HG03442 (cell line): ENCODE data around the gene ZNF764.
A peak's percentile ranks its signal among the peaks of the same experiment; 100 is the strongest.

Experiments used
- ATAC-seq: cut with Tn5 transposase; IDR thresholded peaks from one replicate; pipeline ENCODE4 v1.9.1; 2021; ENCODE audit warnings: mild to moderate bottlenecking, moderate library complexity; ENCODE audit not compliant: unreplicated experiment

Gene ZNF764

DNA sequence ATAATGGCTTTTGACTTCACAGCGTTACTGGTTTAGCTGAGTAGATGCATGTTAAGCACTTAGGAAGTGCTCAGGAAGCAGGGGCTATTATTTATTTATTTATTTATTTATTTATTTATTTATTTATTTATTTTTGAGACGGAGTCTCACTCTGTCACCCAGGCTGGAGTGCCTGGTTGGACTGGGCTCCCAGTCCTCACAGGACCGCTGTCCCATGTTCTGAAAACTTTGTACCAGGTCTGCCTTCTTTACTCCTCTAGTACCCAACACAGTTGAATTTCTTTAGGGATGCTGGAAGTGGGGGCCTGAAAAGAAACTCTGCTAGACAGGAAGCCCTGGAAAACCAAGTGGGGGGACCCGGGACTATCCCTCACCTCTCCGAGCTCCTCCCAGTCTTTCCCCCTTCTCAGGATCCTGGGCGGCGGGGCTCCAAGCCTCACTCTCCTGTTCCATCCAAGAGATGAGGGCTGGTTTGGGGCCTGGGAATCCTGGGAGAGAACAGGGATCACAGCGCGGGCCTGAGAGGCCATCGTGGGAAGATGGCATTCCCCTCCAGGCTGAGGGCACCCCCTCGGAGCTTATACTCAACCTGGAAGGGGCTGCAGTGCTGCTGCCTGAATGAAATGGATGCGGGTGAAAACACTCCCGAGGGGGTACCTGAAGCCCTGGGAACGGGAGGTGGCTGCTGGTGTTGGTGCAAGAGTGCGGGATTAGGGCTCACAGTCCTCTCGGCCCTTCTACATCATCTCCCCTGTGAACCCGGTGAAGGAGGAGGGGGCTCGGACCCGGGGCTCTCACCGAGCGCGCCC, 12.7 kb upstream of the ZNF764 start:
- peak; percentile 2 for ATAC-seq

DNA sequence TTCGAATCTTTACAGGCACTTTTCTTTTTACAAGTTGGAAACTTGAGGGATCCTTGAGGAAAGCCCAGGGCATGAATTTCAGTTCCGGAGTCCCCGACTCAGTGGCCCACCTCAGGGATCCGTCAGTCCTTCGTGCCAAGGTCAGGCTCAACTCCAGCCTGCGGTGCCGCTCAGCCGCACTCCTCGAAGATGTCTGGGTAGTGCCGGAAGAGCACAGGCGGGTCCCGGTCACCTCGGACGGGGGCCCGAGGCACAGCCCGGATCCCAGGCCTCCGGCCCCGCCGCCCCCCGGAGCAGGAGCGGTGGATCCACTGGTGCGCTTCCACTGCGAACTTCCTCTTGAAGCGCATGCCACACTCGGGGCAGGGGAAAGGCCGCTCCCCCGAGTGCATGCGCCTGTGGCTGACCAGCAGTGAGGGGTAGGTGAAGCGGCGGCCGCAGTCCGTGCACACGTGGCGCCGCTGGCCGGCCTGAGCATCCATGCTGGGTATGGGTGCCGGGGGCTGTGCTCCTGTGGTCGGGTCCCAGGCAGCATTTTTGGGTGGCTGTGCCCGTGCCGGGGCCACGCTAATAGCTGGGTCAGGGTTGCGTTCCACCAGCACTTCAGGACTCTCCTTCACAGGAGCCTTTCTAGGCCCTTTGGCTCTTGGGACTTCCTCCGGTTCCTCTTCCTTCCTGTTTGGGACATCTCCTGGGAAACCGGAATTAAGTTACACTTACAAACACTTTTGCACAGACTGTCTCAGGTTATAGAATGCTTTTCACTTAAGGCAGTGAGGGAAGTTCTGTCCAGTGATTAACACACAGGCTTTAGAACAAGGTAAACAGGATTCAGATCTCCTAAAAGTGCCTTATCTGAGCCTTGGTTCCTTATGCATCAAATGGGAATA, 11.8 kb upstream of the ZNF764 start:
- ATAC-seq, result no peak

DNA sequence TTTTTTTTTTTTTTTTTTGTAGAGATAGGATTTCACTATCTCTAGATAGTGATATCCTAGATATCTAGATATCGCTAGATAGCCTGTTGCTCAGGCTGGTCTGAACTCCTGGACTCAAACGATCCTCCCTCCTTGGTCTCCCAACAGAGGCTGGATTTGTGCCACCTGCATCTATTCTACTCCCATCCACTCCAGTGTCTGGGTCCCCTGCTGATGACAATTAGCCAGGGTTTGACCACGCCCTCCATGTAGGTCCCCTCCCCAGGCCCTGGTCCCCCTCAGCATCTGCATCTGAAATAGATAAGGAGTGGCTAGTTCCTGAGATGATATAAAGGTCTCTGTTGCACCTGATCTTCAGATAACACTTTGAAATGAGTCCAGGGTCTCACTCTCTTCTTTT, 11.1 kb upstream of the ZNF764 start:
- no peak for ATAC-seq

DNA sequence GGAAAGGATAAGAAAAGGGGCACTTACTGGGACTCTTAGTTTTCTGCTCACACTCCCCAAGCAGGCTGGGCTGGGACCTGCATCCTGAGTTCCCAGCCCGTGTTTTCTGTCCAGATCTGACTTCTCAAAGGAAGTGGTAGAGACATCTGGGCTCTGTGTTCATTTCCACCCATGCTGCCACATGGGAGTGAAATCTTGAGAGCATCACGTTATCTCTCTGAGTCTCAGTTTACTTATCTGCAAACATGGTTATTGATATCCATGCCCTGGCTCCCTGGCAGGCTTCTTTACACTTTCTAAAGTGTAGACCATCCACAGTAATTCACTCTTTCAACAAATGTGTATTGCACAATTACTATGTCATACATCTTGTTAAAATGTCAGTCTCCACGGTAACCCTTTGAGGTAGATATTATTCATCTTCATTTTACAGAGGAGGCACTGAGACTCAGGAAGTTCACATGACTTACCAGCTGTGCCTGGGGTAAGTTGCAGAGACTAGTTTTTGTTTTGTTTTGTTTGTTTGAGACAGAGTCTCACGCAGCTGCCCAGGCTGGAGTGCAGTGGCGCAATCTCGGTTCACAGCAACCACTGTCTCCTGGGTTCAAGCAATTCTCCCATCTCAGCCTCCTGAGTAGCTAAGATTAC, 9.9 kb upstream of the ZNF764 start:
- ATAC-seq, result no peak

DNA sequence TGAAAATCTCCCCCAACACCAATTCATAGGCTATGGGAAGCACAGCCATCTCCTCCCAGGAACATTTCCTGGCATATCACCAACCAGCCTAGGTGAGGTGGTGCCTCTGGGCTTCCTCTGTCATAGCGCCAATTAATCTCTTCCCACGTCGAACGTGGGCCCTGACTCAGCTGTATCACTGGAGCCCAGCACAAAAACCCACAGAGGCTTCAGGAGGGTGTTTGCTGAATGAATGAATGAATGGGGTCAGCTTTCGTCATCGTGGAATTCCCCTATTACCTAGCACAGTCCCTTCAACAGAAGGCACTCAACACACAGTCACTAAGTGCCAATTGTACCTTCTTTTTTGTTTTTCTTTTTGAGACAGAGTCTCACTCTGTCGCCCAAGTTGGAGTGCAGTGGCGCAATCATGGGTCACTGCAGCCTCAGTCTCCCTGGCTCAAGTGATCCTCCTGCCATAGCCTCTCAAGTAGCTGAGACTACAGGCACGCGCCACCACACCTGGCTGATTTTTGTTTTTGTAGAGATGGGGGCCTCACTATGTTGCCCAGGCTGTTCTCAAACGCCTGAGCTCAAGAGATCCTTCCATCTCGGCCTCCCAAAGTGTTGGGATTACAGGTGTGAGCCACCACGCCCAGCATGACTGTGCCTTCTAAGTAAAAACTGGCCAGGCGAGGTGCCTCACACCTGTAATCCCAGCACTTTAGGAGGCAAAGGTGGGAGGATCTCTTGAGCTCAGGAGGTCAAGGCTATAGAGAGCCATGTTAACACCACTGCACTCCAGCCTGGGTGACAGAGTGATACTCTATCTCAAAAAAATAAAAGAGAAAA, 9.2 kb upstream of the ZNF764 start:
- ATAC-seq, result no peak

DNA sequence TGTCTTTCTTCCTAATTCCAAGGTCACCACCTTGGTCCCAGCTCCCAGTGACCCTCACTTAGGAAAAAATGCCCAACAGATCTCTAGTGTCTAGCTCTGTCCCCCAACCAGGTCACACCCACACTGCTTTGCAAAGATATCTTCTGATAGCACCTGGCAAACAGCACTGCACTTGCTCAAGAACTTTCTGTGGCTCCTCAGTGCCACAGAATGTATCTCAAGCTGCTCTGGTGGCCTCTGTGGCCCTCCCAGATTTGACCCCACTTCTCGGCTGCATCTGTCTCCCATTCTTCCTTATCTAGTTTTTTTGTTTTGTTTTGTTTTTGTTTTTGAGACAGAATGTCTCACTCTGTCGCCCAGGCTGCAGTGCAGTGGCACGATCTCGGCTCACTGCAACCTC, 8.4 kb upstream of the ZNF764 start:
- ATAC-seq, result no peak

DNA sequence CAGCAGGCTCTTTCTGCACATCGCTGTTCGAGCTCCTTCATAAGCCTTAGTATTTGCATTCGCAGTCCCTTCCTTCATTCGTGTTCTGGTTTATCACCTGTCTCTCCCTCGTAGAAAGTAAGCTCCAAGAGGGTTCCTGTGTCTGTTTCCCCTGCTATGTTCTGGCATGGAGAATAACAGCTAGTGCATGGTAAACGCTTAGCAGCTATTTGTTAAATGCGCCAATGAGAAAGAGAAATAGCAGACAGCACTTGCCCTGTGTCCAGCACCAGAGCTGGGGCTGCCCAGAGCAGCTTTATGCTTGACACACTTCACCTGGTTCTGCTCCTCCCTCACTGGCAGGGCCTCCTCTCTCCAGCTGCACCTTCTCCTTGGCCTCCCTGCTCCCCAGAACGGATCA, 7.8 kb upstream of the ZNF764 start:
- ATAC-seq, result no peak

DNA sequence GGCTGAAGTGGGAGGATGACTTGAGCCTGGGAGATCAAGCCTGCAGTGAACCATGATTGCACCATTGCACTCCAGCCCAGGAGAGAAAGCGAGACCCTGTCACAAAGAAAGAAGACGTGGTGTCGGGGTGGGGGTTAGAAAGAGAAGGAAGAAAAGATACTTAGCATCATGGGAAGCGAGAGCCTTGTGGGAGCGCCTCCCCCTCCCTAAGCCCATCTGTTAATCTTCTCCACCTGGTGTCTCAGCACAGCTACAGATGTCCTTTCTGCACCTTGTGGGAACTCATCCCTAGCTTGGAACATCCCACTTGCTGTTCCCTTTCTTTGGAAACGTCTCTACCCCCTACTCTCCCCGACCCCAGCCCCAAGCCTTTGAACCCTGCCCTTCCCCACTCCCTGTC, 7.4 kb upstream of the ZNF764 start:
- ATAC-seq, result no peak

DNA sequence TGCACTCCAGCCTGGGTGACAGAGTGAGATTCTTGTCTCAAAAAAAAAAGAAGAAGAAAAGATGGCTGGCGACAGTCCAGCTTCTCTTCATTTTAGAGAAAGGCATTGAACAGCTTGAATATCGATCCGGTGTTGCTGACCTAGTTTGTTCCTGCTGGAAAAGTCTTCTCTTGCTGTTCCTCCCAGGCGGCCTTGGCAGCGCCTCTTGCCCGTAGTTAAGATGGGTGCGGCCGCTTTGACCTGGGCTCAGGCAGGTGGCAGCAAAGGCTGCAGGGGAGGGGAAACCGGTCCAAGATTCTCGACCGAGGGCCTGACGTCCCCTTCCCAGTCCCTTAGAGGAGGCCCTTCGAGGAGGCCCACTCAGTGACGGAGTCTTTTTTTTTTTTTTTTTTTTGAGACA, 3.8 kb upstream of the ZNF764 start:
- ATAC-seq, result no peak

DNA sequence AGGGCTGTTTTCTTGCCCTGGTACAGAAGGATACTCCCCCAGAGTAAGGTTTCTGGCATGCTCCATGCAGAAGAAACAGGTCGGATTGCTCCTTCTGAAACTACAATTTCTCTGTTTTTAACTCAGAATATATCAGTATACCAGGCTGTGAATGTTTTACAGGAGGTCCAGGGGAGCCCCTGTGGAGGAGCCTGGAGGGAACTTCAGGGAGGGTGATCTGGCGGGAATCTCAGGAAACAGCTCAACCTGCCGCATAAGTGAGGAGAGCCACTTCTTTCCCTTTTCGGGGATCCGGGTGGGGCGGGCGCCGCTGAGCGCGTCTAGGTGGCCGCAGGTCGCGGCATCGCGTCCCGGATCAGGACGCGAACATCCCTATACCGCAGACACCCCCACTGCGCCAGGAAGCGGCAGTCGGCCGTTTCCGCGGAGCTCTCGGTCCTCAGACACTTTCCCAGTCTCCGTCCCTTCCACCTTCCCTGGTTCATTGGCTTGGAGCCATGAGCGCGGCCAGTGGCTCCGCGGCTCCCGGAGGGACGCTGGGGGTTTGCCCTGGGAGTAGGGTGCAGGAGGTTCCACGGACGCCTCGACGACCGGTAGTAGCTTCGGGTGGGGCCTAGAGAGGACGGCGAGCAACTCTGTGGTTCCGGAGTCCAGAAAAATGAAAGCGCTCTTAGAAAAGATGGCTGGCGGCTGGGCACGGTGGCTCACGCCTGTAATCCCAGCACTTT, 3.1 kb upstream of the ZNF764 start:
- ATAC-seq, result no peak

DNA sequence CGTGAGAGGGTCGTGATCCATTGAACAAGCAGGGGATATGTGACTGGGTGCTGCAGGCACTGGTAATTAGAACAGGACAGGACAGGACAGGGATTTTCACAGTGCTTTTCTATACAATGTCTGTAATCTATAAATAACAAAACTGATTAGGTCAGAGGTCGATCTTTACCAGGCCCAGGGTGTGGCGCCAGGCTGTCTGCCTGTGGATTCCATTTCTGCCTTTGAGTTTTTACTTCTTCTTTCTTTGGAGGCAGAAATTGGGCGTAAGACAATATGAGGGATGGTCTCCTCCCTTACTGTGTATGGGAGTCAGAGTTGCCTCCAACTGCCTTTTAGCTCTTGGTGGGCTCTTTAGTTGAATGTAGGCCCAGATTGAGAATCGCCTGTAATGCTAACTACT, 1.5 kb upstream of the ZNF764 start:
- no peak for ATAC-seq

DNA sequence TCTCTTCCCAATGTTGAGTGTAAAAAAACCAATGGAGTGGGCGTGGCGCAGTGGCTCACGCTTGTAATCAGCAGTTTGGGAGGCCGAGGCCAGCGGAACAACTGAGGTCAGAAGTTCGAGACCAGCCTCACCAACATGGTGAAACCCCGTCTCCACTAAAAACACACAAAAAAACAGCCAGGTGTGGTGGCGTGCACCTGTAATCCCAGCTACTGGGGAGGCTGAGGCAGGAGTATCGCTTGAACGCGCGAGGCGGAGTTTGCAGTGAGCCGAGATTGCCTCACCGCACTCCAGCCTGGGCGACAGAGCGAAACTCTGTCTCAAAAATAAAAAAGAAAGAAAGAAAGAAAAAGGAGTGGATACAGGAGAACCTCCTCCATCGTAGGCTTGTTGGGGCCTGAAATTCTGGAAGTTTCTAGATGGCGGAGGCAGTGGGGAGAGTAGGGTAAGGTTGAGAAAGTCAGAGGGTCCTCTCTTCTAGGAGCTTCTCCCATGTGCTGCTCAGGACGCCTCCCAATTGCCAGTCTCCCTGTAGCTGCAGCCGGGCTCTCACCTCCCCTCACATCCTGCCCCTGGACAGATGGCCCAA, 709 bp upstream of the ZNF764 start:
- no peak for ATAC-seq

DNA sequence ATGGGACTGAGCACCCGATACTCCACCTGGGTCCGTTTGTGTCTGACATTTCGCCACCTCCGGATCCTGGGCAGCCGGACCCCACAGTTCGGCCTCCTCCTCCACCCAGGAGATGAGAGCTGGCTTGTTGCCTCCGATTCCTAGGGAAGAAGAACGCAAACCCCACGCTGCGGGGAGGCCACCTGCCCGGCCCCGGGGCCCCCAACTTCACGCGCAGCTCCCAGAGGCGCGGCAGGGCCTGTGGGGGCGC, 542 bp downstream of the ZNF764 start:
- no peak for ATAC-seq

DNA sequence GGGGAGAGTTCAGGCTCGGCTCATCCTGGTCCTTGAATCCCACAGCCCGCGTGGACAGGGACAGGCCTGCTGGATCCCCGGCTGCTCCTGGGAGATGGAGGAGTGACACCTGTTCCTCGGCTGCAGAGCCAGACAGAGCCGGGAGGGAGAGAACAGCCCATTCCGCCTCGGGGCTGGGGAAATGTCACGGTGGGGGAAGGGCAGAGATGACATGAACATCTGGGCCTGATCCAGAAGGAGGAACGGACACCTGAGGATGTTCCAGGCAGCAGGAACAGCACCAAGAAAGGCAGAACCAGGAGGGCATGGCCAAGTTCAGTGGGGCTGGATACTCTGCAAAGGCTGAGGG, 2.1 kb downstream of the ZNF764 start:
- no peak for ATAC-seq

DNA sequence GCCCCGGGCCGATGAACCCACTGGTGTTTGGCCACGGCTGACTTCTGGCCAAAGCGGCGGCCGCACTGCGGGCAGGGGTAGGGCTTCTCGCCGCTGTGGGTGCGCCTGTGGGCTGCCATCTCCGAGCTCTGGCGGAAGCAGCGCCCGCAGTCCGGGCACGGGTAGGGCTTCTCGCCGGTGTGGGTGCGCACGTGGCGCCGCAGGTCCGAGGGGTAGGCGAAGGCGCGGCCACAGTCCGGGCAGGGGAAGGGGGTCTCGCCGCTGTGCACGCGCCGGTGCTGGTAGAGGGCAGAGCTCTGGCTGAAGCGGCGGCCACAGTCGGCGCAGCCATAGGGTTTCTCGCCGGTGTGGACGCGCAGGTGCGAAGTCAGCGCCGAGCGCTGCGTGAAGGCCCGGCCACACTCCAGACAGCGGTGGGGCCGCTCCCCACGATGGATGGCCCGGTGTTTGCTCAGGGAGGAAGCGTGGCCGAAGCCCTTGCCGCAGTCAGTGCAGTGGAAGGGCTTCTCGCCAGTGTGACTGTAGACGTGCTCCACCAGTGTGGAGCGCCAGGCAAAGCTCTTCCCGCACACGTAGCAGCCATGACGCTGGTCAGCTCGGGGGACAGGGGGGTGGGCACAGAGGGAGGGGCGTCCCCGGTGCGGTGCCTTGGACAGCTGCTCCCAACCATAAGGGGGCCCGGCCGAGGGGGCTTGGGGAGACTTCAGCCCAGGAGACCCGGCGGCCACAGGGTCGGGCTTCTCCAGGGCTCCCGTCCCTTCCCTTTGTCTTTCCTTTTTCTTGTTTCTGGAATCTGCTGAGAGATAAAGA, 2.7 kb downstream of the ZNF764 start:
- ATAC-seq, result no peak

DNA sequence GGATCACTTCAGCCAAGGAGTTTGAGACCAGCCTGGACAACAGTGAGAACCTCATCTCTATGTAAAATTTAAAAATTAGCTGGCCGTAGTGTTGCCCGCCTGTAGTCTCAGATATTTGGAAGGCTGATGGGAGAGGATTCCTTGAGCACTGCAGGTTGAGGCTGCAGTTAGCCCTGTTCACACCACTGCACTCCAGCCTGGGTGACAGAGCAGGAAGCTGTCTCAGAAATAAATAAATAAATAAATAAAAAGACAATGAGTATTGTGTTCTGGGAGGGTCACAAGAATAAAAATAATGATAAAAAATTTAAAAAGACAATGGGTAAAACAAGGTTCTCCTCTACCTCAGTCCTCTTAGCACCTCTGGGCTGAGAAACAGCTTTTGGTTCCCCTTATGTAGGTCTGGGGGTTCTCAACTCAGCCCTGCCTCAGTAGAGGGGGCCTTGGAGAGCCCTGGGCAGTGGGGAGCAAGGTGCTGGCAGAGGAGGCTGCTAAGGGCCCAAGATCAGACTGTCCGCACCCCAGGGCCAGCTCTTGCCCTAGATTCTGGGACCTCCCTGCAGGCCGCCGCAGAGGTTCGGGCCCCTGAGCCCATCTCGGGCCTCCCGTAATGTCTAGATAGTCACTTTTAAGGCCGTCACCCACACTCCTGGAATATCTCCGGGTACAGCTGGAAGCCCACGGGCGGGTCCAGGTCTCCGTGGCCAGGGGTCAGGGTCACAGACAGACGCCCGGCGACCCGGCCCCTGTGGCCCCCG, 3.4 kb downstream of the ZNF764 start:
- ATAC-seq, result no peak

DNA sequence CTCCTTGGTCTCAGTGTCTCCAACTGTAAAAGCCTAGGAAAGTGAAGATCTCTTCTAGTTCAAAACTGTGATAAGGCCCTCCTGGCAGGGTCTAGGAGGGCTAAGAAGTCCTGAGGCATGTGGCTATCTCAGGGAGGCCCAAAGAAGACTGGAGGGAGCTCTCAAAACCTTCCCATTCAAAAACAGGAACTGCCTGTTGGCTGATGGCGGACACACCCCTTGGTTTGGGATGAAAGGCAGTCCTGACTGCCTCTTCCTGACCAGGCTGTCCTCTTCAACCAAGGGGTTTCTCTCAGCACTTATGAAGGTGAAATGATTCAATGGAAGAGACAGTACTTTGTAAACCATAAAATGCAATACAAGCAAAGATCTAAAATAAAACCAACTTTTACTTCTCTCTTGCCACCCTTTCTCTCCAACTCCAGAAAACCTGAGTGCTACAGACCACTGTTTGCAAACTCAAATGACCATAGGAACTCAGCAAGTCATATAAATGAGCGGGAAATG, 4.7 kb downstream of the ZNF764 start:
- ATAC-seq, result no peak

DNA sequence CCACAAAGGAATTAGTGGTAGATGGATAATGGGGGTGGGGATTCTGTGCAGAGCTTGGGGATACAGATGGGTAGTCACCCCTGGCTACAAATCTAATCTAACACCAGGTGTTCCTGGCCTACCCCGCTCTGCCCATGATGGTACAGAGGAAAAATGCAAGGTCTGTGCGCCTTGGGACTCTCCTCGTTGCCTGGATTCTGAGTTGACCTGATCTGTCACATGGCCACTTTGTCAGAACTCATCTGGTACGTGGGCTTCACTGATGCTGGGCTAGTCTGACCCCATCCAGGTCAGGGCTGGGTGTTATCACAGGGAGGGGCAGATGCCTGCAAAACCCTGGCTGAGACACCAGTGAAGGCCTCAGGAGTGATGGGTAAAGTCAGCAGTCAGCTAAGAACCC, 5.2 kb downstream of the ZNF764 start:
- ATAC-seq, result no peak
